ENCODE data around the gene GLDC.

The GLDC gene

DNA sequence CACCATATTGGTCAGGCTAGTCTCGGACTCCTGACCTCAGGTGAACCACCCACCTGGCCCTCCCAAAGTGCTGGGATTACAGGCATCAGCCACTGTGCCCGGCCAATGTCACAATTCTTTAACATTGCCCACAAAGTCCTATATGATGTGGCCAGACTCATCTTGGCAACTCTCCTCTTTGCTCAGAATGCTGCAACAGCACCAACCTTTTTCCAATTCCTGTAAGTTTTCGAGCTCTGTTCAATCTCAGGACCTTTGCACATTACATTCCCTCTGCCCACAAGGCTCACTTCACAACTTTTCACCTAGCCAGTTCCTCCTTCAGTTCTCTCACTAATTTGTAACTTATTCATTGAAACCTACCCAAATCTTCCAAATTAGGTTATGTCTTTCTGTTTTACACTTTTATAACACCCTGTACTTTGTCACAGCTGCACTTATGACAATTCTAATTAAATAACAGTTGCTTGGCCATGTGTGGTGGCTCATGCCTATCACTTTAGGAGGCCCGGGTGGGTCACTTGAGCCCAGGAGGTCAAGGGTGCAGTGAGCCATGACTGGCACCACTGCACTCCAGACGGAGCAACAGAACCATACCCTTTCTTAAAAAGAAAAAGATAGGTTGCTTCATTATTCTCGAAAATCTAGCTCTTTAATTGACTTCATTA is 30.9 kb upstream of the GLDC start:
- H3K9me2 ChIP-seq (replicated peaks; ENCODE audit: insufficient read depth, low read length), result no peaks in the 10 kb centered on the region
- no peaks in the 10 kb centered on the region for H3K79me2 ChIP-seq (ENCODE audit: insufficient read depth, low read length)
- no peaks in the 10 kb centered on the region for H3K9me3 ChIP-seq (ENCODE audit: insufficient read depth, low read length)
- H2AFZ ChIP-seq (ENCODE audit: low read depth, low read length, severe bottlenecking), result no peak overlapping the region
- H3K4me3 ChIP-seq (ENCODE audit: insufficient read depth, low read length, poor library complexity, severe bottlenecking), result no peak overlapping the region
- H3F3A ChIP-seq (ENCODE audit: insufficient read depth), result peaks cover 17% of the 10 kb centered on the region
- H4K20me1 ChIP-seq (ENCODE audit: low read depth, low read length), result no peaks in the 10 kb centered on the region
- TF ChIP-seq, protein P1, sequence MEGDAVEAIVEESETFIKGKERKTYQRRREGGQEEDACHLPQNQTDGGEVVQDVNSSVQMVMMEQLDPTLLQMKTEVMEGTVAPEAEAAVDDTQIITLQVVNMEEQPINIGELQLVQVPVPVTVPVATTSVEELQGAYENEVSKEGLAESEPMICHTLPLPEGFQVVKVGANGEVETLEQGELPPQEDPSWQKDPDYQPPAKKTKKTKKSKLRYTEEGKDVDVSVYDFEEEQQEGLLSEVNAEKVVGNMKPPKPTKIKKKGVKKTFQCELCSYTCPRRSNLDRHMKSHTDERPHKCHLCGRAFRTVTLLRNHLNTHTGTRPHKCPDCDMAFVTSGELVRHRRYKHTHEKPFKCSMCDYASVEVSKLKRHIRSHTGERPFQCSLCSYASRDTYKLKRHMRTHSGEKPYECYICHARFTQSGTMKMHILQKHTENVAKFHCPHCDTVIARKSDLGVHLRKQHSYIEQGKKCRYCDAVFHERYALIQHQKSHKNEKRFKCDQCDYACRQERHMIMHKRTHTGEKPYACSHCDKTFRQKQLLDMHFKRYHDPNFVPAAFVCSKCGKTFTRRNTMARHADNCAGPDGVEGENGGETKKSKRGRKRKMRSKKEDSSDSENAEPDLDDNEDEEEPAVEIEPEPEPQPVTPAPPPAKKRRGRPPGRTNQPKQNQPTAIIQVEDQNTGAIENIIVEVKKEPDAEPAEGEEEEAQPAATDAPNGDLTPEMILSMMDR (IDR thresholded peaks at IDR 0.05; ENCODE audit: insufficient read depth, low read length, poor library complexity, severe bottlenecking), result no peak
- no peak for TF ChIP-seq EZH2phosphoT487 (conservative IDR thresholded peaks at IDR 0.05; ENCODE audit: low read length)
- H3K36me3 ChIP-seq (ENCODE audit: low read length), result no peaks in the 10 kb centered on the region
- no peaks in the 10 kb centered on the region for H3K27me3 ChIP-seq (ENCODE audit: low read length)
- no peak overlapping the region for H3K9ac ChIP-seq (ENCODE audit: low read length)
- no peak overlapping the region for H3K27ac ChIP-seq (ENCODE audit: low read depth, low read length)
- no peak overlapping the region for H3K4me2 ChIP-seq (ENCODE audit: low read depth, low read length, poor library complexity, severe bottlenecking)

DNA sequence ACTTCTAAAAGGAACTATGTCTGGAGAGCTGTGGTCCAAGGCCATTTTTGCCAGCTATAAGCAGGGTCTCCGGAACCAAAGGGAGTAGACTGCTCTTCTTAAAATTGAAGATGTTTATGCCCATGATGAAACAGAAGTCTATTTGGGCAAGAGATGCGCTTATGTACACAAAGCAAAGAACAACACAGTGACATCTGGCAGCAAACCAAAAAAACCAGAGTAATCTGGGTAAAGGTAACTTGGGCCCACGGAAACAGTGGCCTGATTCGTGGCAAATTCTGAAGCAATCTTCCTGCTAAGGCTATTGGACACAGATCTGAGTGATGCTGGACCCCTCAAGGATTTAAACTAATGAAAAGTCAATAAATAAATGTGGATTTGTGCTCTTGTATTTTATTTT is 29.7 kb upstream of the GLDC start:
- no peaks in the 10 kb centered on the region for H3K9me3 ChIP-seq (ENCODE audit: insufficient read depth, low read length)

DNA sequence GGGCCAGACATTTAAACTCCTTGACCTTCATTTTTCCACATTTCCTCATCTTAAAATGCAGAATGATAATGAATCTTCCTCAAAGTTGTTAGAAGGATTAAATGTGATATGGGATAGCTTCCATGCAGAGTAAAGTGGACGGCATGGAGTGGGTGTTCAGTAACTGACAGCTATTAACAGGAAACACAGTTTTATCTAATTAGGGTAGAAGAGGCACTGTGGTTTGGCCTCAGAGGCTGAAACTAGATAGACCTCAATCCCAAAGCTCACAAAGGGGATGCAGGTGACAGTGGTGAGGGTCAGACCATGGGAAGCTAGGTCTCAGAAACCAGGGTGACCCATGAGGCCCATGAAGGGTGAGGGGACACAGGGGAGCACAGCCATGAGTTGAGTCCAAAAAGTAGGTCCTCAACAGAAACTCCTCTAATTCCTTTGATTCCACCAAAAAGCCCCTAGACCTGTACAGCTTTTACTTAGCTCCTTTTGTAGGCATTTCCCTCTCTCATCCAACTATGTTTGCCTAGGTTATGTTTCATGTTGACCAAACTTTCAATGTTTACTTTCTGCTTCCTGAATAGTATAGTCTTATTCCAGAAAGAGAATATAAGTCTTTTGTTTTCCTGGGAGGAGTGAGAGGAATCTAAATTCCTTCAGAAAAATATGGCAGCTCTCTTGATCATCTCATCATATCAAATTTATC is 27.9 kb upstream of the GLDC start:
- Histone ChIP-seq H2AFZ (ENCODE audit: low read depth, low read length, severe bottlenecking) (no peak overlapping the region), H3K27ac (ENCODE audit: low read depth, low read length) (no peak overlapping the region)

More for the DNA sequence above, 29.7 kb upstream of the GLDC start:
- Histone ChIP-seq H3F3A (ENCODE audit: insufficient read depth) (peaks cover 7% of the 10 kb centered on the region; the same call in 1 of the 2 replicates), H3K4me3 (ENCODE audit: insufficient read depth, low read length, poor library complexity, severe bottlenecking) (no peak overlapping the region), H3K27ac (ENCODE audit: low read depth, low read length) (no peak overlapping the region), H3K9ac (ENCODE audit: low read length) (no peak overlapping the region), H4K20me1 (ENCODE audit: low read depth, low read length) (no peaks in the 10 kb centered on the region), H3K36me3 (ENCODE audit: low read length) (no peaks in the 10 kb centered on the region), H3K79me2 (ENCODE audit: insufficient read depth, low read length) (no peaks in the 10 kb centered on the region), H3K9me2 (replicated peaks; ENCODE audit: insufficient read depth, low read length) (no peaks in the 10 kb centered on the region), H2AFZ (ENCODE audit: low read depth, low read length, severe bottlenecking) (no peak overlapping the region), H3K27me3 (ENCODE audit: low read length) (no peaks in the 10 kb centered on the region), H3K4me2 (ENCODE audit: low read depth, low read length, poor library complexity, severe bottlenecking) (no peak overlapping the region)
- TF ChIP-seq EZH2phosphoT487 (conservative IDR thresholded peaks at IDR 0.05; ENCODE audit: low read length), result no peak
- TF ChIP-seq, protein P1 (IDR thresholded peaks at IDR 0.05; ENCODE audit: insufficient read depth, low read length, poor library complexity, severe bottlenecking), result no peak

More for the DNA sequence above, 27.9 kb upstream of the GLDC start:
- no peaks in the 10 kb centered on the region for H4K20me1 ChIP-seq (ENCODE audit: low read depth, low read length)
- no peaks in the 10 kb centered on the region for H3K9me2 ChIP-seq (replicated peaks; ENCODE audit: insufficient read depth, low read length)
- no peaks in the 10 kb centered on the region for H3K36me3 ChIP-seq (ENCODE audit: low read length)
- H3F3A ChIP-seq (ENCODE audit: insufficient read depth), result no peaks in the 10 kb centered on the region
- H3K4me2 ChIP-seq (ENCODE audit: low read depth, low read length, poor library complexity, severe bottlenecking), result no peak overlapping the region
- H3K79me2 ChIP-seq (ENCODE audit: insufficient read depth, low read length), result no peaks in the 10 kb centered on the region
- no peak overlapping the region for H3K9ac ChIP-seq (ENCODE audit: low read length)
- no peak for TF ChIP-seq EZH2phosphoT487 (conservative IDR thresholded peaks at IDR 0.05; ENCODE audit: low read length)
- TF ChIP-seq, protein P1 (IDR thresholded peaks at IDR 0.05; ENCODE audit: insufficient read depth, low read length, poor library complexity, severe bottlenecking), result no peak
- no peaks in the 10 kb centered on the region for H3K27me3 ChIP-seq (ENCODE audit: low read length)
- no peak overlapping the region for H3K4me3 ChIP-seq (ENCODE audit: insufficient read depth, low read length, poor library complexity, severe bottlenecking)
- no peaks in the 10 kb centered on the region for H3K9me3 ChIP-seq (ENCODE audit: insufficient read depth, low read length)

Data from SU-DHL-6 (cell line).